Neural cell (in vitro differentiated cells): ENCODE results near the gene FAM98C. TPM values are rescaled to one million over a fixed set of nuclear protein-coding genes. Genes with fewer than 3 reads are reported as not detected.

Experiments
- H2AFZ ChIP-seq: fragments of 200-600, 300-800 bp; sonication (generic), shearing (Covaris generic); 2 replicates; pipeline ENCODE4 v1.6.0; 2014; ENCODE audit warnings: low read depth, mild to moderate bottlenecking, antibody characterized with exemption, low read length, moderate library complexity
- H3F3A ChIP-seq: fragments of 200-600 bp; shearing (Covaris generic); 2 replicates; pipeline ENCODE4 v1.6.1; 2016; ENCODE audit warnings: mild to moderate bottlenecking, moderate library complexity, mixed read lengths, antibody characterized with exemption, low read length; ENCODE audit not compliant: insufficient read depth, poor library complexity, severe bottlenecking
- H3K27ac ChIP-seq: fragments of 200-600, 300-800 bp; sonication (generic), shearing (Covaris generic); 2 replicates; pipeline ENCODE4 v1.5.1; 2014; ENCODE audit warnings: mild to moderate bottlenecking, low read length, moderate library complexity
- H3K27me3 ChIP-seq: fragments of 300-800, 200-600 bp; sonication (generic), shearing (Covaris generic); 2 replicates; pipeline ENCODE4 v1.6.0; 2014; ENCODE audit warnings: mild to moderate bottlenecking, low read depth, low read length, moderate library complexity; ENCODE audit not compliant: insufficient read depth
- H3K36me3 ChIP-seq: fragments of 300-800, 200-600 bp; sonication (generic), shearing (Covaris generic); 2 replicates; pipeline ENCODE4 v1.5.1; 2014; ENCODE audit warnings: mild to moderate bottlenecking, antibody characterized with exemption, low read length, moderate library complexity; ENCODE audit not compliant: insufficient read depth
- H3K4me2 ChIP-seq: fragments of 300-800, 200-600 bp; sonication (generic), shearing (Covaris generic); 2 replicates; pipeline ENCODE4 v1.6.0; 2014; ENCODE audit warnings: mild to moderate bottlenecking, low read length
- H3K4me3 ChIP-seq: fragments of 300-800, 200-600 bp; sonication (generic), shearing (Covaris generic); 2 replicates; pipeline ENCODE4 v1.5.1; 2014; ENCODE audit warnings: mild to moderate bottlenecking, low read length, moderate library complexity
- H3K79me2 ChIP-seq: fragments of 200-600 bp; shearing (Covaris generic); replicated peaks from 2 replicates; pipeline ENCODE4 v1.6.0; 2014; ENCODE audit warnings: mild to moderate bottlenecking, low read length, moderate library complexity; ENCODE audit not compliant: insufficient read depth
- H3K9ac ChIP-seq: fragments of 300-800, 200-600 bp; sonication (generic), shearing (Covaris generic); 2 replicates; pipeline ENCODE4 v1.6.1; 2016; ENCODE audit warnings: mild to moderate bottlenecking, low read length, mixed read lengths
- H3K9me2 ChIP-seq: fragments of 200-600 bp; shearing (Covaris generic); 2 replicates; pipeline ENCODE4 v1.6.1; 2016; ENCODE audit warnings: mild to moderate bottlenecking, low read length, mixed read lengths; ENCODE audit not compliant: insufficient read depth
- H3K9me3 ChIP-seq: fragments of 200-600, 300-800 bp; sonication (generic), shearing (Covaris generic); 2 replicates; pipeline ENCODE4 v1.6.1; 2016; ENCODE audit warnings: mild to moderate bottlenecking, mixed run types, low read length, moderate library complexity, mixed read lengths
- H4K20me1 ChIP-seq: fragments of 200-600 bp; shearing (Covaris generic); 2 replicates; pipeline ENCODE4 v1.6.1; 2016; ENCODE audit warnings: mild to moderate bottlenecking, mixed run types; ENCODE audit not compliant: insufficient read depth
- EP300 ChIP-seq: fragments of 450-650 bp; conservative IDR thresholded peaks from 2 replicates; pipeline ENCODE4 v1.6.1; 2014; ENCODE audit warnings: antibody characterized with exemption, mild to moderate bottlenecking, moderate library complexity; ENCODE audit not compliant: poor library complexity, severe bottlenecking
- EZH2 ChIP-seq: fragments of 200-600, 300-800 bp; shearing (Covaris generic), sonication (generic); IDR thresholded peaks from 2 replicates; pipeline ENCODE4 v1.6.1; 2014; ENCODE audit warnings: antibody characterized with exemption, low read length, borderline replicate concordance, mild to moderate bottlenecking; ENCODE audit not compliant: insufficient read depth, poor library complexity, severe bottlenecking
- MXI1 ChIP-seq: fragments of 450-650 bp; conservative IDR thresholded peaks from 2 replicates; pipeline ENCODE4 v1.6.1; 2014; ENCODE audit warnings: antibody characterized with exemption, mild to moderate bottlenecking; ENCODE audit not compliant: poor library complexity, severe bottlenecking
- POLR2AphosphoS5 ChIP-seq: IDR thresholded peaks from 2 replicates; pipeline ENCODE4 v1.6.1; 2012
- RAD21 ChIP-seq: fragments of 450-650 bp; conservative IDR thresholded peaks from 2 replicates; pipeline ENCODE4 v1.6.1; 2014; ENCODE audit warnings: antibody characterized with exemption, mild to moderate bottlenecking, moderate library complexity
- REST ChIP-seq: IDR thresholded peaks from 2 replicates; pipeline ENCODE4 v1.6.1; 2012; ENCODE audit warnings: borderline replicate concordance
- SMC3 ChIP-seq: fragments of 450-650 bp; conservative IDR thresholded peaks from 2 replicates; pipeline ENCODE4 v1.6.1; 2014; ENCODE audit warnings: antibody characterized with exemption, mild to moderate bottlenecking, moderate library complexity; ENCODE audit not compliant: poor library complexity
- TAF1 ChIP-seq: IDR thresholded peaks from 2 replicates; pipeline ENCODE4 v1.6.1; 2012; ENCODE audit warnings: low read depth
- polyA plus RNA-seq: library from polyadenylated mRNA; depleted of rRNA; stranded (reverse); fragments of >200 nt; gene quantifications from 2 replicates; pipeline ENCODE4 v1.2.3, GENCODE V29; 2014
- TF ChIP-seq, protein P1 (sequence below): fragments of 450-650 bp; IDR thresholded peaks from 2 replicates; pipeline ENCODE4 v1.5.1; 2014; ENCODE audit warnings: antibody characterized with exemption, mild to moderate bottlenecking, moderate library complexity; ENCODE audit not compliant: poor library complexity, severe bottlenecking

The FAM98C gene
- polyA plus RNA-seq, 1 donor from 2014 or later = 79.3 TPM

DNA sequence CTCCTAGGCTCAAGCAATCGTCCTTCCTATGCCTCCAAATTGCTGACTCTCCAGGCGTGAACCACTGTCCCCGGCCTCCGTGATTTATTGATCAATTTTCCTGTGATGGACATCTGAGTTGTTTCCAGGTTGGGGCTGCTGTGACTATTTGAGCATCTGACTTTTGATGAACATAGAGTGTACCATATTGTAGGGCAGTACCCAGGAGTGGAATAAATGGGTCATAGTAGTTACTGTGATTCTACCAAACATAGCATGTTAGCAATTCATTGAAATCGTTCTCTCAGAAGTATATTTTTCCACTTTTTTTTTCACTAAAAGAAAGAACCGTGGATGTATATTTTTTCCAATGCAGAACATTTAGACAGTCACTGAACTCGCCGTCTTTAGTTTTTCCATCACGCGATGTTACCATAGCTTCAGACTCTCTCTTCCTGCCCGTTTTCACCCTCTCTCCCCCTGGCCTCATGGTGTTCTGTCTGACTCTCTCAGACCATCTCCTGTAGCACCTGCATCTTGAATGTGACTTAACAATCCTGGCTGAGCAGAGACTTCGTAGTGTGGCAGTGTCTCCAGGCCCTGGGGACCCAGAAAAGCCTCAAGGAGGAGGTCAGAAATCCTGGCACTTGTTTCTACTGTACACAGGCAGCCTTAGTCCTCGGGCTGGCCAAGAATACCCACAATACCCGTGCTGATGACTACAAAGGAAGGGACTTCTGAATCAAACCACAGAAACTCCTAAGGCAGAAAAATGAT is 26.3 kb downstream of the FAM98C start:
- H3K9me2 ChIP-seq = no peaks in the 10 kb centered on the region
- H4K20me1 ChIP-seq = no peaks in the 10 kb centered on the region
- no peaks in the 10 kb centered on the region for H3K79me2 ChIP-seq
- no peak overlapping the region for H3K4me3 ChIP-seq
- no peaks in the 10 kb centered on the region for H3F3A ChIP-seq
- H3K9ac ChIP-seq = no peak overlapping the region
- no peaks in the 10 kb centered on the region for H3K9me3 ChIP-seq
- TF ChIP-seq TAF1 (no peak), REST (no peak), POLR2AphosphoS5 (no peak), EZH2 (no peak), EP300 (no peak), SMC3 (no peak), RAD21 (no peak), MXI1 (no peak)
- TF ChIP-seq, protein P1, sequence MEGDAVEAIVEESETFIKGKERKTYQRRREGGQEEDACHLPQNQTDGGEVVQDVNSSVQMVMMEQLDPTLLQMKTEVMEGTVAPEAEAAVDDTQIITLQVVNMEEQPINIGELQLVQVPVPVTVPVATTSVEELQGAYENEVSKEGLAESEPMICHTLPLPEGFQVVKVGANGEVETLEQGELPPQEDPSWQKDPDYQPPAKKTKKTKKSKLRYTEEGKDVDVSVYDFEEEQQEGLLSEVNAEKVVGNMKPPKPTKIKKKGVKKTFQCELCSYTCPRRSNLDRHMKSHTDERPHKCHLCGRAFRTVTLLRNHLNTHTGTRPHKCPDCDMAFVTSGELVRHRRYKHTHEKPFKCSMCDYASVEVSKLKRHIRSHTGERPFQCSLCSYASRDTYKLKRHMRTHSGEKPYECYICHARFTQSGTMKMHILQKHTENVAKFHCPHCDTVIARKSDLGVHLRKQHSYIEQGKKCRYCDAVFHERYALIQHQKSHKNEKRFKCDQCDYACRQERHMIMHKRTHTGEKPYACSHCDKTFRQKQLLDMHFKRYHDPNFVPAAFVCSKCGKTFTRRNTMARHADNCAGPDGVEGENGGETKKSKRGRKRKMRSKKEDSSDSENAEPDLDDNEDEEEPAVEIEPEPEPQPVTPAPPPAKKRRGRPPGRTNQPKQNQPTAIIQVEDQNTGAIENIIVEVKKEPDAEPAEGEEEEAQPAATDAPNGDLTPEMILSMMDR = no peak
- no peak overlapping the region for H2AFZ ChIP-seq
- H3K27me3 ChIP-seq = peaks cover 6% of the 10 kb centered on the region
- H3K4me2 ChIP-seq = no peak overlapping the region
- H3K36me3 ChIP-seq = no peaks in the 10 kb centered on the region
- H3K27ac ChIP-seq = no peak overlapping the region

GRCh38 chr19:38429811-38430156 is 26.9 kb downstream of the FAM98C start:
- no peak overlapping the region for H3K27ac ChIP-seq
- H2AFZ ChIP-seq = no peak overlapping the region
- TF ChIP-seq RAD21 = no peak
- no peak for TF ChIP-seq MXI1
- TF ChIP-seq, protein P1 = no peak
- TF ChIP-seq EZH2 = no peak
- TF ChIP-seq EP300 = no peak
- no peak for TF ChIP-seq REST
- TF ChIP-seq POLR2AphosphoS5 = no peak
- TF ChIP-seq TAF1 = no peak
- TF ChIP-seq SMC3 = no peak
- H3K4me3 ChIP-seq = no peak overlapping the region
- H3K4me2 ChIP-seq = no peak overlapping the region
- no peaks in the 10 kb centered on the region for H3K36me3 ChIP-seq
- H4K20me1 ChIP-seq = no peaks in the 10 kb centered on the region
- peaks cover 9% of the 10 kb centered on the region for H3K27me3 ChIP-seq
- H3F3A ChIP-seq = no peaks in the 10 kb centered on the region
- H3K9me2 ChIP-seq = no peaks in the 10 kb centered on the region
- no peak overlapping the region for H3K9ac ChIP-seq
- H3K79me2 ChIP-seq = no peaks in the 10 kb centered on the region
- H3K9me3 ChIP-seq = no peaks in the 10 kb centered on the region
